Neural cell (in vitro differentiated cells): ENCODE results near the gene MAP2K1. TPM values are rescaled to one million over a fixed set of nuclear protein-coding genes. Genes with fewer than 3 reads are reported as not detected.

Experiments
- H2AFZ ChIP-seq: fragments of 200-600, 300-800 bp; sonication (generic), shearing (Covaris generic); 2 replicates; pipeline ENCODE4 v1.6.0; 2014; ENCODE audit warnings: low read depth, mild to moderate bottlenecking, antibody characterized with exemption, low read length, moderate library complexity
- H3F3A ChIP-seq: fragments of 200-600 bp; shearing (Covaris generic); 2 replicates; pipeline ENCODE4 v1.6.1; 2016; ENCODE audit warnings: mild to moderate bottlenecking, moderate library complexity, mixed read lengths, antibody characterized with exemption, low read length; ENCODE audit not compliant: insufficient read depth, poor library complexity, severe bottlenecking
- H3K27ac ChIP-seq: fragments of 200-600, 300-800 bp; sonication (generic), shearing (Covaris generic); 2 replicates; pipeline ENCODE4 v1.5.1; 2014; ENCODE audit warnings: mild to moderate bottlenecking, low read length, moderate library complexity
- H3K27me3 ChIP-seq: fragments of 300-800, 200-600 bp; sonication (generic), shearing (Covaris generic); 2 replicates; pipeline ENCODE4 v1.6.0; 2014; ENCODE audit warnings: mild to moderate bottlenecking, low read depth, low read length, moderate library complexity; ENCODE audit not compliant: insufficient read depth
- H3K36me3 ChIP-seq: fragments of 300-800, 200-600 bp; sonication (generic), shearing (Covaris generic); 2 replicates; pipeline ENCODE4 v1.5.1; 2014; ENCODE audit warnings: mild to moderate bottlenecking, antibody characterized with exemption, low read length, moderate library complexity; ENCODE audit not compliant: insufficient read depth
- H3K4me2 ChIP-seq: fragments of 300-800, 200-600 bp; sonication (generic), shearing (Covaris generic); 2 replicates; pipeline ENCODE4 v1.6.0; 2014; ENCODE audit warnings: mild to moderate bottlenecking, low read length
- H3K4me3 ChIP-seq: fragments of 300-800, 200-600 bp; sonication (generic), shearing (Covaris generic); 2 replicates; pipeline ENCODE4 v1.5.1; 2014; ENCODE audit warnings: mild to moderate bottlenecking, low read length, moderate library complexity
- H3K79me2 ChIP-seq: fragments of 200-600 bp; shearing (Covaris generic); replicated peaks from 2 replicates; pipeline ENCODE4 v1.6.0; 2014; ENCODE audit warnings: mild to moderate bottlenecking, low read length, moderate library complexity; ENCODE audit not compliant: insufficient read depth
- H3K9ac ChIP-seq: fragments of 300-800, 200-600 bp; sonication (generic), shearing (Covaris generic); 2 replicates; pipeline ENCODE4 v1.6.1; 2016; ENCODE audit warnings: mild to moderate bottlenecking, low read length, mixed read lengths
- H3K9me2 ChIP-seq: fragments of 200-600 bp; shearing (Covaris generic); 2 replicates; pipeline ENCODE4 v1.6.1; 2016; ENCODE audit warnings: mild to moderate bottlenecking, low read length, mixed read lengths; ENCODE audit not compliant: insufficient read depth
- H3K9me3 ChIP-seq: fragments of 200-600, 300-800 bp; sonication (generic), shearing (Covaris generic); 2 replicates; pipeline ENCODE4 v1.6.1; 2016; ENCODE audit warnings: mild to moderate bottlenecking, mixed run types, low read length, moderate library complexity, mixed read lengths
- H4K20me1 ChIP-seq: fragments of 200-600 bp; shearing (Covaris generic); 2 replicates; pipeline ENCODE4 v1.6.1; 2016; ENCODE audit warnings: mild to moderate bottlenecking, mixed run types; ENCODE audit not compliant: insufficient read depth
- CTCF ChIP-seq: fragments of 450-650 bp; IDR thresholded peaks from 2 replicates; pipeline ENCODE4 v1.5.1; 2014; ENCODE audit warnings: antibody characterized with exemption, mild to moderate bottlenecking, moderate library complexity; ENCODE audit not compliant: poor library complexity, severe bottlenecking
- EP300 ChIP-seq: fragments of 450-650 bp; conservative IDR thresholded peaks from 2 replicates; pipeline ENCODE4 v1.6.1; 2014; ENCODE audit warnings: antibody characterized with exemption, mild to moderate bottlenecking, moderate library complexity; ENCODE audit not compliant: poor library complexity, severe bottlenecking
- EZH2 ChIP-seq: fragments of 200-600, 300-800 bp; shearing (Covaris generic), sonication (generic); IDR thresholded peaks from 2 replicates; pipeline ENCODE4 v1.6.1; 2014; ENCODE audit warnings: antibody characterized with exemption, low read length, borderline replicate concordance, mild to moderate bottlenecking; ENCODE audit not compliant: insufficient read depth, poor library complexity, severe bottlenecking
- MXI1 ChIP-seq: fragments of 450-650 bp; conservative IDR thresholded peaks from 2 replicates; pipeline ENCODE4 v1.6.1; 2014; ENCODE audit warnings: antibody characterized with exemption, mild to moderate bottlenecking; ENCODE audit not compliant: poor library complexity, severe bottlenecking
- POLR2AphosphoS5 ChIP-seq: IDR thresholded peaks from 2 replicates; pipeline ENCODE4 v1.6.1; 2012
- RAD21 ChIP-seq: fragments of 450-650 bp; conservative IDR thresholded peaks from 2 replicates; pipeline ENCODE4 v1.6.1; 2014; ENCODE audit warnings: antibody characterized with exemption, mild to moderate bottlenecking, moderate library complexity
- REST ChIP-seq: IDR thresholded peaks from 2 replicates; pipeline ENCODE4 v1.6.1; 2012; ENCODE audit warnings: borderline replicate concordance
- SMC3 ChIP-seq: fragments of 450-650 bp; conservative IDR thresholded peaks from 2 replicates; pipeline ENCODE4 v1.6.1; 2014; ENCODE audit warnings: antibody characterized with exemption, mild to moderate bottlenecking, moderate library complexity; ENCODE audit not compliant: poor library complexity
- TAF1 ChIP-seq: IDR thresholded peaks from 2 replicates; pipeline ENCODE4 v1.6.1; 2012; ENCODE audit warnings: low read depth
- polyA plus RNA-seq: library from polyadenylated mRNA; depleted of rRNA; stranded (reverse); fragments of >200 nt; gene quantifications from 2 replicates; pipeline ENCODE4 v1.2.3, GENCODE V29; 2014

The MAP2K1 gene
- polyA plus RNA-seq, 1 donor from 2014 or later: 24.7 TPM

GRCh38 chr15:66405615-66406014 is 18.9 kb downstream of the MAP2K1 start:
- TF ChIP-seq SMC3 (no peak), TAF1 (no peak), EP300 (no peak), MXI1 (no peak), POLR2AphosphoS5 (no peak), EZH2 (no peak), CTCF (no peak), REST (no peak), RAD21 (no peak)
- Histone ChIP-seq H3K9ac (no peak overlapping the region), H3F3A (no peaks in the 10 kb centered on the region), H3K27me3 (no peaks in the 10 kb centered on the region), H3K79me2 (no peaks in the 10 kb centered on the region), H3K9me2 (no peaks in the 10 kb centered on the region), H3K9me3 (no peaks in the 10 kb centered on the region), H3K4me3 (no peak overlapping the region), H3K4me2 (no peak overlapping the region), H3K27ac (no peak overlapping the region), H3K36me3 (no peaks in the 10 kb centered on the region), H2AFZ (no peak overlapping the region), H4K20me1 (no peaks in the 10 kb centered on the region)

- Histone ChIP-seq H3K27me3 (no peaks in the 10 kb centered on the region), H2AFZ (no peak overlapping the region), H3K79me2 (no peaks in the 10 kb centered on the region), H3K27ac (no peak overlapping the region), H3F3A (no peaks in the 10 kb centered on the region), H3K36me3 (no peaks in the 10 kb centered on the region), H3K9me2 (no peaks in the 10 kb centered on the region), H3K9ac (no peak overlapping the region), H4K20me1 (no peaks in the 10 kb centered on the region), H3K4me2 (no peak overlapping the region), H3K9me3 (no peaks in the 10 kb centered on the region), H3K4me3 (no peak overlapping the region)
- TF ChIP-seq SMC3 (no peak), EZH2 (no peak), REST (no peak), POLR2AphosphoS5 (no peak), MXI1 (no peak), CTCF (no peak), TAF1 (no peak), RAD21 (no peak), EP300 (no peak)
Measured at GRCh38 chr15:66408254-66408653, 21.5 kb downstream of the MAP2K1 start.
